Neuronal stem cell (in vitro differentiated cells): ENCODE data around the gene MIA.
A peak's percentile ranks its signal among the peaks of the same experiment; 100 is the strongest.
"Not testable (repeated sequence)": the region's sequence is repeated elsewhere in the genome, so short reads cannot be mapped to it uniquely, and the experiment has no call there.

Experiments used
- DNase-seq: peaks from one replicate; pipeline ENCODE4 v3.0.0-alpha.2; 2013; ENCODE audit warnings: low spot score
- H2AFZ ChIP-seq: one replicate; pipeline ENCODE4 v1.6.1; 2013; ENCODE audit warnings: mild to moderate bottlenecking, low read length, inconsistent platforms
- H2AK5ac ChIP-seq: 2 replicates; pipeline ENCODE4 v1.6.1; 2013; ENCODE audit warnings: low read depth, mild to moderate bottlenecking, inconsistent platforms, low read length, moderate library complexity, mixed read lengths
- H2BK120ac ChIP-seq: 2 replicates; pipeline ENCODE4 v1.6.1; 2013; ENCODE audit warnings: low read depth, mild to moderate bottlenecking, inconsistent platforms, low read length, moderate library complexity, mixed read lengths
- H2BK12ac ChIP-seq: one replicate; pipeline ENCODE4 v1.6.1; 2013; ENCODE audit warnings: low read length, inconsistent platforms
- H2BK15ac ChIP-seq: 2 replicates; pipeline ENCODE4 v1.6.1; 2013; ENCODE audit warnings: mild to moderate bottlenecking, low read length, inconsistent platforms, mixed read lengths
- H2BK5ac ChIP-seq: one replicate; pipeline ENCODE4 v1.6.1; 2013; ENCODE audit warnings: inconsistent platforms, mild to moderate bottlenecking, low read length, moderate library complexity
- H3K14ac ChIP-seq: one replicate; pipeline ENCODE4 v1.6.1; 2013; ENCODE audit warnings: low read length, inconsistent platforms
- H3K18ac ChIP-seq: 2 replicates; pipeline ENCODE4 v1.6.1; 2013; ENCODE audit warnings: low read length, inconsistent platforms
- H3K23ac ChIP-seq: 2 replicates; pipeline ENCODE4 v1.6.1; 2013; ENCODE audit warnings: low read depth, mild to moderate bottlenecking, mixed read lengths, low read length, inconsistent platforms; ENCODE audit not compliant: poor library complexity
- H3K27ac ChIP-seq: replicated peaks from 3 replicates; pipeline ENCODE4 v1.5.1; 2013; ENCODE audit warnings: low read length, inconsistent platforms
- H3K27me3 ChIP-seq, 3 experiments: 2 replicates each; pipeline ENCODE4 v1.6.1; 2013; ENCODE audit warnings: low read length in 3 of 3, mild to moderate bottlenecking in 2 of 3, inconsistent platforms in 1 of 3, low read depth in 1 of 3, mixed read lengths in 1 of 3, moderate library complexity in 1 of 3; ENCODE audit not compliant: control insufficient read depth in 3 of 3, insufficient read depth in 3 of 3
- H3K36me3 ChIP-seq, 2 donors: replicated peaks in 1 of 2; 2 replicates each; pipeline ENCODE4 v1.6.1; 2013; ENCODE audit warnings: low read length in 2 of 2; ENCODE audit not compliant: control insufficient read depth in 2 of 2, insufficient read depth in 2 of 2
- H3K4ac ChIP-seq: 2 replicates; pipeline ENCODE4 v1.6.1; 2013; ENCODE audit warnings: inconsistent platforms, mild to moderate bottlenecking, low read length, moderate library complexity
- H3K4me1 ChIP-seq, 2 donors: 1 replicate in 1 of 2; 2 replicates in 1 of 2; pipeline ENCODE4 v1.6.1; 2013; ENCODE audit warnings: low read length in 2 of 2, low read depth in 1 of 2; ENCODE audit not compliant: control insufficient read depth in 2 of 2, insufficient read depth in 1 of 2
- H3K4me2 ChIP-seq: one replicate; pipeline ENCODE4 v1.6.1; 2013; ENCODE audit warnings: mild to moderate bottlenecking, low read length, inconsistent platforms; ENCODE audit not compliant: insufficient read depth, poor library complexity, severe bottlenecking
- H3K4me3 ChIP-seq, 2 donors: 2 replicates each; pipeline ENCODE4 v1.5.1; 2013; ENCODE audit warnings: low read length in 2 of 2, mild to moderate bottlenecking in 2 of 2, inconsistent platforms in 1 of 2, moderate library complexity in 1 of 2
- H3K79me1 ChIP-seq: one replicate; pipeline ENCODE4 v1.6.1; 2013; ENCODE audit warnings: low read depth, mild to moderate bottlenecking, inconsistent platforms, low read length, moderate library complexity
- H3K9ac ChIP-seq: one replicate; pipeline ENCODE4 v1.6.1; 2013; ENCODE audit warnings: mild to moderate bottlenecking, low read depth, low read length, inconsistent platforms; ENCODE audit not compliant: poor library complexity
- H3K9me3 ChIP-seq, 2 donors: replicated peaks in 1 of 2; 2 replicates each; pipeline versions ENCODE3 to v1.6.1; 2013; ENCODE audit warnings: low read length in 2 of 2, mild to moderate bottlenecking in 2 of 2, inconsistent platforms in 1 of 2, low read depth in 1 of 2, mixed read lengths in 1 of 2, moderate library complexity in 1 of 2; ENCODE audit not compliant: control insufficient read depth in 2 of 2, insufficient read depth in 1 of 2
- H4K8ac ChIP-seq: one replicate; pipeline ENCODE4 v1.6.1; 2013; ENCODE audit warnings: low read depth, mild to moderate bottlenecking, inconsistent platforms, low read length, moderate library complexity
- H4K91ac ChIP-seq: one replicate; pipeline ENCODE4 v1.6.1; 2013; ENCODE audit warnings: low read length, low read depth, mild to moderate bottlenecking, inconsistent platforms; ENCODE audit not compliant: poor library complexity
- WGBS, 2 donors: extraction: QIAGEN DNeasy Blood & Tissue Kit; methylation state at CpG; one replicate each; pipeline ENCODE4 v1.1.7; 2013; ENCODE audit warnings: missing lambda C conversion rate in 2 of 2, mixed read lengths in 1 of 2; ENCODE audit not compliant: insufficient read length in 2 of 2, insufficient replicate concordance in 1 of 2; ENCODE audit errors: extremely low coverage in 2 of 2; 5-methylcytosine and 5-hydroxymethylcytosine counted together

MIA gene

DNA sequence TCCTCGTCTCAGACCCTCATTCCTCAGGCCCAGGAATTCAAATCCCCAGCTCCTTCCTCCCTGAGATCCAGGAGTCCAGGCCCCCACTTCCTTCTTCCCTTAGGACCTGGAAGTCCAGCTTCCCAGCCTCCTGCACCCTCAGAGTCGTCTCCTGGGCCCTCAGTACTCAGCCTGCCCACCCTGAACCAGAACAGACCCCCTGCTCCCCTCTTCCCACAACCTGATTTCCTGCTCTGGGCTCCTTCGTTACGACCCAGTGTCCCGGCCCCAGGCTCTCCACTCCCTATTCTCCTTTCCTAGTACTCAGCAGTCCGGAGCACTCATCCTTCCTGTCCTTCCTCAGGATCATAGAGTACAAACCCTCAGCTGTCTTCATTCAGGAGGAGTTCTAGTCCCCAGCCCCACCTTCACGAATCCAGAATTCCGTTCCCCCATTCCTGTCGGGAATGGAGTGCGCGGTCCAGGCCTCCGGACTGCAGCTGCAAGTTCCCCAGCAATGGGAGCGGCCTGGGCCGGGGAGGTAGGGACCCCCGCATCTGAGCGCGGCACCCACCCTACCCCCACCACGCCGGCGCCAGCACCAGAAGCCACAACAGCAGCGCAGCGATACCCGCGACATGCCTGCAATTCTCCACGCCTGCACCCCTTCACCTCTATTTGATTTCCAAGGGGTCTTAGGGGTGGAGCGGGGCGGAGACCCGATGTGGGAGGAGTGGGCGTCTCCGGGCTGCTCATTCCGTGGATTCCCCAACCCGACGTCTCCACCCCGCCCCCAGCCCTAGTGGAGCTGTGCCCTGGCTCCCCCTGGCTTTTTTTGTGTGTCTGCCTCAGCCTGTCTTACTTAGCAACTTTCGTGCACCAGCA is 36.4 kb downstream of the MIA start:
- Histone ChIP-seq H4K8ac (no peak overlapping the region), H3K4ac (no peak overlapping the region), H2BK12ac (no peak overlapping the region), H3K36me3 (peaks cover 19 to 34% of the 10 kb centered on the region in 2 donors), H2BK5ac (no peak overlapping the region), H3K14ac (no peak overlapping the region), H3K4me2 (peak overlapping the region; percentile 78), H3K4me3 (peak overlapping the region; percentile 13 to 71), H3K4me1 (peaks cover 15 to 17% of the 10 kb centered on the region in 2 donors), H2BK15ac (no peak overlapping the region), H3K27me3 (no peaks in the 10 kb centered on the region), H2AFZ (peak overlapping the region; percentile 83), H3K9me3 (no peaks in the 10 kb centered on the region), H2BK120ac (no peak overlapping the region), H3K27ac (peak overlapping the region; percentile 66), H4K91ac (no peak overlapping the region), H3K9ac (peak overlapping the region; percentile 74), H2AK5ac (peak overlapping the region; percentile 40), H3K79me1 (peaks cover 7% of the 10 kb centered on the region), H3K18ac (peak overlapping the region; percentile 86), H3K23ac (peak overlapping the region; percentile 18)
- WGBS, 2 donors = no CpG with 5 or more reads among the region's 35 CpGs
- peak; percentile 44 for DNase-seq

DNA sequence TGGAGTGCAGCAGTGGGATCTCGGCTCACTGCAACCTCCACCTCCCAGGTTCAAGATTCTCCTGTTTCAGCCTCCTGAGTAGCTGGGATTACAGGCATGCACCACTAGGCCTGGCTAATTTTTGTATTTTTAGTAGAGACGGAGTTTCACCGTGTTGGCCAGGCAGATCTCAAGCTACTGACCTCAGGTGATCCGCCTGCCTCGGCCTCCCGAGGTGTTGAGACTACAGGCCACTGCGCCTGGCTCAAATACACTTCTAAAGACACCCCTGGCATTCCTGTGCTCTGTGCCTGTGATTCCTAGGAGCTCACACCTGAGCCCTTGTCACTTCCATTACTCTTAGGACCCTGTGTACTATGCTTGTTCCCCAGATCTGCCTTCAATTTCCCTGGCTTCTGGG is 37.2 kb downstream of the MIA start:
- not testable (repeated sequence) for H3K79me1 ChIP-seq, H2AFZ ChIP-seq, H3K9ac ChIP-seq, H3K9me3 ChIP-seq, H4K91ac ChIP-seq, H2BK5ac ChIP-seq, H2BK120ac ChIP-seq, H3K4ac ChIP-seq, H4K8ac ChIP-seq, H3K4me2 ChIP-seq, DNase-seq, H3K14ac ChIP-seq, H2BK15ac ChIP-seq, H3K23ac ChIP-seq, H2BK12ac ChIP-seq, H3K27me3 ChIP-seq, H3K4me3 ChIP-seq, H3K18ac ChIP-seq, H3K27ac ChIP-seq, H2AK5ac ChIP-seq
- peaks cover 16 to 27% of the 10 kb centered on the region in 2 donors for H3K36me3 ChIP-seq
- WGBS, 2 donors = no CpG with 5 or more reads among the region's 7 CpGs
- H3K4me1 ChIP-seq = peaks cover 9 to 13% of the 10 kb centered on the region in 2 donors

DNA sequence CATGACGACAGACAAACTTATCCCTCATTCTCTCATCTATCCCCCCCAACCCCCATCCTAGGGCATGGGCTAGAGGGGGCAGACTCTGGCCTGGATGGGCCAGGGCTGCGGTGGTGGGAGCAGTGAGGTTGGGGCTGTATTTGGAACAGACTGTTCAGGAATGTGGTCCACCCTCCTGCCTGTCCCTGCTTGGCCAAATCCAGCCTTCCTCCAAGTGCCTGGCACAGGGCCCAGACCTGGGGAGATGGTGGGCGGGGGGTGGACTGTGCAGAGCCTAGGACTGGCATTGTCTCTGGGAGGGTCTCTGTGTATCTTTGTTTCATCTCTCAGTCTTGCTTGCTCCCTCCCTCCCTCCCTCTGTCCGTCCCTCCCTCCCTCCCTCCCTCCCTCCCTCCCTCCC is 37.9 kb downstream of the MIA start:
- no peak overlapping the region for H3K4ac ChIP-seq
- no peak overlapping the region for H4K8ac ChIP-seq

DNA sequence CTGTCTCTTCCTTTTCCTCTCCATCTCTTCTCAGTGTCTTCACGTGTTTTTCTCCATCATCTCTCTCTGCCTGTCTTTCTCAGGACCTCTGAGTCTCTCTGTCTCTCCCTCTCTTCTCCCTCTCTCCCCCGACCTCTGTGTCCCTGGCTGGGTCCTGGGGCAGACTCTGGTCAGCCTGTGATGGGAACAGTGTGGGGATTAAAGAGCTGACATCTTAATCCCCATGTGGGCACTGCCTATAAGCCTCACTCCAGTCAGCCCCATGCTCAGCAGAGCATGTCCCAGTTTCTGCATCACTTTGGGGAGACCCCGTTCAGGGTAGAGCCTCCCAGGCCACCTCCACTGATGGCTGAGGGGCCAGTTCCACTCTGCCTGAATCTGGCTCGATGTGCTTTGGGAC is 39.9 kb downstream of the MIA start:
- DNase-seq = no peak
- H3K36me3 ChIP-seq = peaks cover 0 to under 1% of the 10 kb centered on the region in 2 donors
- H3K4me3 ChIP-seq = no peak overlapping the region
- no peak overlapping the region for H2AK5ac ChIP-seq
- H2BK12ac ChIP-seq = peak overlapping the region; percentile 41
- no peak overlapping the region for H4K8ac ChIP-seq
- no peak overlapping the region for H3K18ac ChIP-seq
- H3K27ac ChIP-seq = no peak overlapping the region
- no peak overlapping the region for H2AFZ ChIP-seq
- H3K4me2 ChIP-seq = no peak overlapping the region
- WGBS, 2 donors = no CpG with 5 or more reads among the region's 4 CpGs
- H3K14ac ChIP-seq = no peak overlapping the region
- H2BK120ac ChIP-seq = no peak overlapping the region
- H3K9me3 ChIP-seq = no peaks in the 10 kb centered on the region
- no peaks in the 10 kb centered on the region for H3K79me1 ChIP-seq
- no peak overlapping the region for H3K9ac ChIP-seq
- no peak overlapping the region for H2BK5ac ChIP-seq
- H3K4me1 ChIP-seq = peaks cover 6 to 10% of the 10 kb centered on the region in 2 donors
- no peak overlapping the region for H4K91ac ChIP-seq
- H3K4ac ChIP-seq = no peak overlapping the region
- no peak overlapping the region for H2BK15ac ChIP-seq
- no peaks in the 10 kb centered on the region for H3K27me3 ChIP-seq
- no peak overlapping the region for H3K23ac ChIP-seq

More for the DNA sequence above, 37.9 kb downstream of the MIA start:
- no peak for DNase-seq
- no peak overlapping the region for H2BK5ac ChIP-seq
- no peaks in the 10 kb centered on the region for H3K27me3 ChIP-seq
- no peak overlapping the region for H4K91ac ChIP-seq
- H2AFZ ChIP-seq = no peak overlapping the region
- no peak overlapping the region for H3K14ac ChIP-seq
- no peak overlapping the region for H3K9ac ChIP-seq
- peaks cover 10 to 21% of the 10 kb centered on the region in 2 donors for H3K36me3 ChIP-seq
- H3K4me3 ChIP-seq = no peak overlapping the region
- H2BK120ac ChIP-seq = no peak overlapping the region
- H3K27ac ChIP-seq = no peak overlapping the region
- H3K4me1 ChIP-seq = peaks cover 7 to 13% of the 10 kb centered on the region in 2 donors
- H3K18ac ChIP-seq = no peak overlapping the region
- no peak overlapping the region for H2BK15ac ChIP-seq
- no peak overlapping the region for H3K23ac ChIP-seq
- no peaks in the 10 kb centered on the region for H3K9me3 ChIP-seq
- WGBS, 2 donors = no CpG with 5 or more reads among the region's 4 CpGs
- no peak overlapping the region for H2BK12ac ChIP-seq
- H2AK5ac ChIP-seq = peak overlapping the region; percentile 49
- no peak overlapping the region for H3K4me2 ChIP-seq
- H3K79me1 ChIP-seq = peaks cover 2% of the 10 kb centered on the region
